ENCODE measurements around the gene RAET1G.
"Not testable (repeated sequence)": the region's sequence is repeated elsewhere in the genome, so short reads cannot be mapped to it uniquely, and the experiment has no call there.

Gene RAET1G

GRCh38 chr6:149913540-149914240 is 9.2 kb downstream of the RAET1G start:
- no peak for DNase-seq (ENCODE audit: low spot score)

- DNase-seq (ENCODE audit: low spot score), result no peak
Observed at GRCh38 chr6:149913085-149913484, 9.8 kb downstream of the RAET1G start.

GRCh38 chr6:149912680-149913079 is 10.2 kb downstream of the RAET1G start:
- DNase-seq (ENCODE audit: low spot score), result not testable (repeated sequence)

- DNase-seq (ENCODE audit: low spot score), result no peak
Observed at GRCh38 chr6:149910721-149911151, 12.2 kb downstream of the RAET1G start.

- no peak for DNase-seq (ENCODE audit: low spot score)
Observed at GRCh38 chr6:149909701-149910470, 13.0 kb downstream of the RAET1G start.

GRCh38 chr6:149908480-149908879 is 14.4 kb downstream of the RAET1G start:
- not testable (repeated sequence) for DNase-seq (ENCODE audit: low spot score)

- no peak for DNase-seq (ENCODE audit: low spot score)
Observed at GRCh38 chr6:149907317-149907716, 15.6 kb downstream of the RAET1G start.

GRCh38 chr6:149906405-149906804 is 16.5 kb downstream of the RAET1G start:
- no peak for DNase-seq (ENCODE audit: low spot score)

- DNase-seq (ENCODE audit: low spot score), result no peak
Observed at GRCh38 chr6:149905911-149906371, 17.0 kb downstream of the RAET1G start.

- no peak for DNase-seq (ENCODE audit: low spot score)
Observed at GRCh38 chr6:149905371-149905910, 17.5 kb downstream of the RAET1G start.

- no peak for DNase-seq (ENCODE audit: low spot score)
Observed at GRCh38 chr6:149904661-149905370, 18.1 kb downstream of the RAET1G start.

- no peak for DNase-seq (ENCODE audit: low spot score)
Observed at GRCh38 chr6:149903938-149904611, 18.8 kb downstream of the RAET1G start.

GRCh38 chr6:149901444-149902140 is 21.3 kb downstream of the RAET1G start:
- no peak for DNase-seq (ENCODE audit: low spot score)

GRCh38 chr6:149900620-149901443 is 22.1 kb downstream of the RAET1G start:
- no peak for DNase-seq (ENCODE audit: low spot score)

GRCh38 chr6:149899926-149900619 is 22.8 kb downstream of the RAET1G start:
- no peak for DNase-seq (ENCODE audit: low spot score)

GRCh38 chr6:149899486-149899885 is 23.4 kb downstream of the RAET1G start:
- DNase-seq (ENCODE audit: low spot score), result no peak

- DNase-seq (ENCODE audit: low spot score), result no peak
Observed at GRCh38 chr6:149898966-149899365, 24.0 kb downstream of the RAET1G start.

GRCh38 chr6:149897855-149898744 is 24.8 kb downstream of the RAET1G start, which contains the start of gene RAET1E:
Gene RAET1E (minus strand): TSS chr6:149898113. CDS start chr6:149890901, 7,212 bp downstream.
- DNase-seq (ENCODE audit: low spot score), result no peak
